Cardiac muscle cell (in vitro differentiated cells and primary cell): ENCODE measurements around the gene UBASH3B. TPM values are rescaled to one million over a fixed set of nuclear protein-coding genes. Genes with fewer than 3 reads are reported as not detected.
A peak's percentile ranks its signal among the peaks of the same experiment; 100 is the strongest.

ENCODE experiments used
- DNase-seq, 2 donors: peaks; one replicate each; pipeline versions ENCODE4 v3.0.0 to v3.0.0-alpha.2; 2010 to 2017; ENCODE audit warnings: low read depth in 1 of 2, low spot score in 1 of 2
- H3K27ac ChIP-seq: fragments of 200-600 bp; sonication (generic); 2 replicates; pipeline ENCODE4 v1.5.1; 2016
- H3K27me3 ChIP-seq: fragments of 200-600 bp; sonication (generic); 2 replicates; pipeline ENCODE4 v1.6.0; 2016; ENCODE audit warnings: control low read depth
- H3K36me3 ChIP-seq: fragments of 200-600 bp; sonication (generic); 2 replicates; pipeline ENCODE4 v1.5.1; 2016; ENCODE audit warnings: control low read depth
- H3K4me1 ChIP-seq: fragments of 200-600 bp; sonication (generic); 2 replicates; pipeline ENCODE4 v1.8.1; 2017; ENCODE audit warnings: low read depth, mild to moderate bottlenecking, mixed run types
- H3K4me3 ChIP-seq: fragments of 200-600 bp; sonication (generic); 2 replicates; pipeline ENCODE4 v1.5.1; 2016; ENCODE audit warnings: mild to moderate bottlenecking
- H3K9me3 ChIP-seq: fragments of 200-600 bp; sonication (generic); 2 replicates; pipeline ENCODE4 v1.5.1; 2017; ENCODE audit warnings: low read depth, mild to moderate bottlenecking, control low read depth
- polyA plus RNA-seq: library from polyadenylated mRNA; unstranded; fragments of >200 nt; fragmentation: Nextera tagmentation; extraction: Ambion mirVana; gene quantifications from 2 replicates; pipeline ENCODE4 v1.2.1, GENCODE V29; 2016
- total RNA-seq: library from RNA; depleted of rRNA; stranded (reverse); fragments of >200 nt; gene quantifications from 2 replicates; pipeline ENCODE4 v1.2.3, GENCODE V29; 2016
- TF ChIP-seq, protein P1 (sequence below): IDR thresholded peaks from 2 replicates; pipeline ENCODE4 v1.5.1; 2012; ENCODE audit warnings: low read depth, mild to moderate bottlenecking, low read length

Gene UBASH3B
- total and polyA plus RNA-seq, 2 experiments from 2014 or later = 2.7 TPM; not detected in 1

DNA sequence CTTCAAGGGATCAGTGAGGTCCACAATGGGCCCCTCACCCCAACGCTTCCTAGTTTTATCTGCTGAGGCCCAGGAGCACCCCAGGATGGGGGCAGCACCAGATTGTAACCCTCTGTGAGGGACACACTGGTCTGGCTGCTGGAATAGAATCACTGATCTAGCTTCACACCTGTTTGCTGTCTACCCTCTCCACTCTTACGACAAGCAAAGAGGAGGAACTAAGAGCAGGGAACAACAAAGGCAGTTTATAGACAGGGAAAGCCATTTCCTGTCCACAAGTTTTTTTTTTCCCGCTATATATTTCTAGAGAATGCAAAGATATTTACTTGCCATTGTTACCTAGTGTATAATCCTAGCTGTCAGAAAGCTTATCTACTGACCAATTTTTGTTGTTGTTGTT lies 121.8 kb downstream of the UBASH3B start:
- TF ChIP-seq, protein P1, sequence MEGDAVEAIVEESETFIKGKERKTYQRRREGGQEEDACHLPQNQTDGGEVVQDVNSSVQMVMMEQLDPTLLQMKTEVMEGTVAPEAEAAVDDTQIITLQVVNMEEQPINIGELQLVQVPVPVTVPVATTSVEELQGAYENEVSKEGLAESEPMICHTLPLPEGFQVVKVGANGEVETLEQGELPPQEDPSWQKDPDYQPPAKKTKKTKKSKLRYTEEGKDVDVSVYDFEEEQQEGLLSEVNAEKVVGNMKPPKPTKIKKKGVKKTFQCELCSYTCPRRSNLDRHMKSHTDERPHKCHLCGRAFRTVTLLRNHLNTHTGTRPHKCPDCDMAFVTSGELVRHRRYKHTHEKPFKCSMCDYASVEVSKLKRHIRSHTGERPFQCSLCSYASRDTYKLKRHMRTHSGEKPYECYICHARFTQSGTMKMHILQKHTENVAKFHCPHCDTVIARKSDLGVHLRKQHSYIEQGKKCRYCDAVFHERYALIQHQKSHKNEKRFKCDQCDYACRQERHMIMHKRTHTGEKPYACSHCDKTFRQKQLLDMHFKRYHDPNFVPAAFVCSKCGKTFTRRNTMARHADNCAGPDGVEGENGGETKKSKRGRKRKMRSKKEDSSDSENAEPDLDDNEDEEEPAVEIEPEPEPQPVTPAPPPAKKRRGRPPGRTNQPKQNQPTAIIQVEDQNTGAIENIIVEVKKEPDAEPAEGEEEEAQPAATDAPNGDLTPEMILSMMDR = no peak
- no peak for DNase-seq

DNA sequence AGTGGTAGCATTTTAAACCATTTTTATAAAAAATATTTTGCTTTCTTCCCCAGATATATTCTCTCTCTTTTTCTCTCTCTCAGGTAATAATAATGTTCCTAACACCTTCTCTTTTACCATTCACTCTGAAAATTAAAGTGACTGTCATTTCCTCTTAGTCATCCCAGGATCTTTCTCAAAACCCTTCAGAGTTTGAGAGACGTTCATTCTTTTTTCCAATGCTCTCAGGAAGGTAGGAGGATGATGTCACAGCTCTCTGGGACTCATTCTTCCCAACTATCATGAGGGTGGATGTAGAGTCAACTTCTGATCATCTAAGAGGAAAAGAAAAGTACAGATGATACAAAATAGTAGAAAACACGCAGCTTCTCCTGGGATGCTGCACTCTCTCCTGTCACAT lies 122.6 kb downstream of the UBASH3B start:
- no peak for DNase-seq
- Histone ChIP-seq H3K9me3 (no peaks in the 10 kb centered on the region), H3K4me1 (no peaks in the 10 kb centered on the region), H3K27me3 (no peaks in the 10 kb centered on the region), H3K4me3 (no peak overlapping the region), H3K27ac (no peak overlapping the region), H3K36me3 (no peaks in the 10 kb centered on the region)
- TF ChIP-seq, protein P1 = no peak

More for the DNA sequence above, 121.8 kb downstream of the UBASH3B start:
- Histone ChIP-seq H3K9me3 (no peaks in the 10 kb centered on the region), H3K27ac (no peak overlapping the region), H3K4me3 (no peak overlapping the region), H3K4me1 (no peaks in the 10 kb centered on the region), H3K27me3 (no peaks in the 10 kb centered on the region), H3K36me3 (no peaks in the 10 kb centered on the region)

DNA sequence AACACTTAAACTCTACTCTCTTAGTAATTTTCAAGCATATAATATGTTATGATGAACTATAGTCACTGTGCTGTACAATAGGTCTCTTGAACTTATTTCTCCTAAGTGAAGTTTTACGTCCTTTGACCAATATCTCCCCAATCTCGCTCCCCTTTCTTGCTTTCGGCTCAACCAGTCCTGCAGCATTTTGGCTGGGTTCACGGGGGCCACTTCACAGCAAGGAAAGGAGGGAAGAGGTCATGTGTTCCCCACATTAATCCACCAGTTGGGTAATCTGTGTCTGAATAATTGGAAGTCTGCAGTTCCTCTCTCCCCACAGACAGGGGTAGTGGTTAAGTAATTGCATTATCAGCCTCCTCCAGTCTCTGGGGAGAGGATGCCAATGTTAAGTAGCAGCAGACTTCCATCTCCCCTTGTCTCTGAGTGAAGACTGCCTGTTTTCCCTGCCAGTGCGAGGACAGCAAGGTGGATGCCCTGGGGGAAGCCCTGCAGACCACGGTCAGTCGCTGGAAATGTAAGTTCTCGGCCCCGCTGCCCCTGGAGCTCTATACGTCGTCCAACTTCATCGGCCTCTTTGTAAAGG lies 123.6 kb downstream of the UBASH3B start:
- H3K36me3 ChIP-seq = no peaks in the 10 kb centered on the region
- H3K9me3 ChIP-seq = no peaks in the 10 kb centered on the region
- no peak overlapping the region for H3K4me3 ChIP-seq
- H3K27me3 ChIP-seq = no peaks in the 10 kb centered on the region
- TF ChIP-seq, protein P1 = no peak
- H3K4me1 ChIP-seq = no peaks in the 10 kb centered on the region
- DNase-seq = peak in 1 of 2 donors; percentile 62
- no peak overlapping the region for H3K27ac ChIP-seq

DNA sequence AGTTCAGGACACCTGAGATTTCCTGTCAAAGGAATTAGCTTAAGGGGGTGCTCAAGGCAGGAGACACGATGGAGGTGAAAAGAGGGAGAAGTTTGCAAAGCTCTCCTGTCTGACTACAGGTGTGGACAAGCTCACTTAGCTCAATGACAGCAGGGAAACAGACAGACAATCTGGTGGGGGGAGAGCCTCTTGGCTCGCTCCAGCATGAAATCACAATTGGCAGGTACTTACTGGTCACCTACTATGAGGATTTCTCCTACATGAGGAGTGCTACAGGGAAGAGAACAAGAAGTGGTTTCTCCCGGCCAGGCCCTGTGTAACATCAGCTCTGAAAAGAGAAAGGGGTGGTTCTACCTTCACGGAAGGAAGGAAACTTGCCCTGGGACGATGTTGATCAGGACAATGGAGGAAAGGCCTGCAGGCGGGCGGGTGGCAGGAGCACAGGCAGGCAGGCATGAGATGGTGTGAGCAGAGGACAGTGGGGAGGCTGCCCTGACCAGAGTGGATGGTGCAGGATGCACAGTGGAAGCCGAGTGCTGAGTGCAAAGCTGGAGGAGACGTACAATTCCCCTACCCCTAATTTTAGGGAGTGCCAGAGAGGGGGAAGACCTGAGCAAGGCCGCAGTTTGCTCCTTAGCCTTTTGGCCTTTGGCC lies 124.9 kb downstream of the UBASH3B start:
- no peaks in the 10 kb centered on the region for H3K36me3 ChIP-seq
- H3K9me3 ChIP-seq = no peaks in the 10 kb centered on the region
- no peak overlapping the region for H3K27ac ChIP-seq
- DNase-seq = no peak
- no peaks in the 10 kb centered on the region for H3K27me3 ChIP-seq
- TF ChIP-seq, protein P1 = no peak
- peaks cover 9% of the 10 kb centered on the region for H3K4me1 ChIP-seq
- no peak overlapping the region for H3K4me3 ChIP-seq

DNA sequence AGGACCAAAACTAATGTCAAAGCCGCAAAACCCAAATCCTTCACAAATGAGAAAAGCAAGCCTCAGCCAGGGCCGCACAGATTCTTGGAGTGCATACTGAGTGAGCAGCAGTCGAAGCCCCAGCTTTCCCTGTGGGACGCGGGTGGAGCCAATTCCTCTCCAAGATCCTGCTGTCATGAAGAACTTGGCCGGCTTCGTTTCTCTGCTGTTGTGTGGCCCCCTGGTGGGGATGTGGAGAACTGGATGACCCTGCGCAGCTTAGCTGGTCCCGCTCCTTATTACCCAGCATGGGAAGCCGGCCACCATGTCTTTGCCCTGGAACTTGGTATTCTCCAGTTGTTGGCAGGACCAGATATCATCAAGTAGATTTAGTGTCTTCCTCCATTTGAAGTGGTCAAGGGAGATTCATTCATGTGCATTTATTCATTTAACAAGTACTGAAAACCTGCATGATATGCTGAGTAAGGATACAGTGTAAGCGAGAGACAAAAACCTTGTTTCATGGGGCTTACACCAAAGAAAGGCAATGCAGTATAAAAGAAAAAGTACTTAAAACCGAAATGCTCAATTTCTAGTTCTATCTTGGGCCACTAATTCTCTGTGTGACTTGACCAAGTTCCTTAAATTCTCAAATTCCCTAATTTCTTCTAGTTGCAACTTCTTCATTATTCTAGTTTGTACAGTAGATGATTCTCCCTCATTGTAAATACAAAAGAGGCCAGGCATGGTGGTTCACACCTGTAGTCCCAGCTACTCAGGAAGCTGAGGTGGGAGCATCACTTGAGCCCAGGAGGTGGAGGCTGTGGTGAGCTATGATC lies 126.1 kb downstream of the UBASH3B start:
- peak; percentile 92 to 94 for DNase-seq
- peaks cover 9% of the 10 kb centered on the region for H3K4me1 ChIP-seq
- H3K36me3 ChIP-seq = no peaks in the 10 kb centered on the region
- H3K9me3 ChIP-seq = no peaks in the 10 kb centered on the region
- no peak overlapping the region for H3K27ac ChIP-seq
- no peak overlapping the region for H3K4me3 ChIP-seq
- H3K27me3 ChIP-seq = no peaks in the 10 kb centered on the region
- TF ChIP-seq, protein P1 = peak; percentile 95
